Stimulated activated naive CD8-positive, alpha-beta T cell treated with anti-CD3 and anti-CD28 coated beads, Interleukin-15, Interleukin-2, amounts not matched to agents 100 U/mL and 50 U/mL, for 24 hours (primary cell): ENCODE results near the gene LFNG.

Source experiments
- ATAC-seq: fragments of 150-1000 bp; cut with Tn5 transposase; one replicate; pipeline ENCODE4 v1.10.0; 2021
- DNase-seq: peaks from one replicate; pipeline ENCODE4 v3.0.0; 2021

The LFNG gene

DNA sequence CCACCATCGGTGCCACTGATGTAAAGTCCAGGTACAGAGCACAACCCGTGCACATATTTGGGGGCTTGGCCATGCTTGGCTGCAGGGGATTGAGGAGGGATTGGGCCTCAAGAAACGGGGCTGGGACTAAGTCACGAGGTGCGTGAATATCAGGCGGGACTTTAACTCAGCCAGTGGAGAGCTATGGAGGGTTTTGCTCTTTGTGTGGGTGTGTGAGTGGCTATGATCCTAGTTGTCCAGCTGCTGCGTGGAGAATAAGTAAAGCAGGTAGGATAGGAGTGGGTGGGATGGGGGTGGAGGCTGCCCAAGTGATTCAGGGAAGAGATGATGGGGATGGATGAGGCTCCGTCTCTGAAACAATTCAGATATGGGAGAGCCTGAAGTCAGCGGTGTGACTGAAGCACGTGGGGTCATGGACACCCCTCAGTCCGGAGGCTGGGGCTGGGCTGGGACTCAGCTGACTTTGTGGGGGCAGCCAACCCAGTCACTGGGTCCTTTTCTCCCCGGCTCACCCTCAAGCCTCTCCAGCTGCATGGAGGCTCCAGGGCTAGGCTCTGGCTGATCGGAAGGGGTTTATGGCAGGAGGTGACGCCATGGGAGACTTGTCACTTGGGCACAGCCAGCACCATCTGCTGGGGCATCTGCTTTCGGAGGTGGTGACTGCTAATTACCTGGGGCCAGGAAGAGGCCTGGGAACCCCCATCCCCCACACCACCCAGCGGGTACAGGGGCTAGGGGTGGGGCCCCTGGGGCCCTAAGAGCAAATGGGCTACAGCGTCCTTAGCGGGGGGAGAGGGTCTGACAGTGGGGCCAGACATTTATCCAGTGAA lies 1.7 kb upstream of the LFNG start:
- DNase-seq: no peak
- ATAC-seq: no peak

DNA sequence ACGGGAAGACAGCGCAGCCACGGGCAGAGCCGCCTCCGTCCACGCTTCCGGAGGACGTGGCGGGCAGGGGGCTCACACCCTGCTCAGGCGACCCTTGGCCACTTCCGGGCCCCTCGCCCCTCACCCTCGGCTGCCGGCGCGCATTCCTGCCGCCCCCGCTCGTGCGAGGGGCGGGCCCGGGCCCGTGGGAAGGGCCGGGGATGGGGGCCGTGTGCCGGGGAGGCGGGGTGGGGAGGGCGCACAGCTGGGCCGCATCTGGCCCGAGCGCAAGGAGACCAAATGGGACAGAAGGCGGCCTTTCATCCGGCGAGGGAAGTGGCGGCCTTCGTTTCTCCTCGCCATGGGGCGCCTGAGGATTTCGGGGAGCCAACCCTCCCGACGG lies 846 bp upstream of the LFNG start:
- DNase-seq (no peak), ATAC-seq (no peak)

DNA sequence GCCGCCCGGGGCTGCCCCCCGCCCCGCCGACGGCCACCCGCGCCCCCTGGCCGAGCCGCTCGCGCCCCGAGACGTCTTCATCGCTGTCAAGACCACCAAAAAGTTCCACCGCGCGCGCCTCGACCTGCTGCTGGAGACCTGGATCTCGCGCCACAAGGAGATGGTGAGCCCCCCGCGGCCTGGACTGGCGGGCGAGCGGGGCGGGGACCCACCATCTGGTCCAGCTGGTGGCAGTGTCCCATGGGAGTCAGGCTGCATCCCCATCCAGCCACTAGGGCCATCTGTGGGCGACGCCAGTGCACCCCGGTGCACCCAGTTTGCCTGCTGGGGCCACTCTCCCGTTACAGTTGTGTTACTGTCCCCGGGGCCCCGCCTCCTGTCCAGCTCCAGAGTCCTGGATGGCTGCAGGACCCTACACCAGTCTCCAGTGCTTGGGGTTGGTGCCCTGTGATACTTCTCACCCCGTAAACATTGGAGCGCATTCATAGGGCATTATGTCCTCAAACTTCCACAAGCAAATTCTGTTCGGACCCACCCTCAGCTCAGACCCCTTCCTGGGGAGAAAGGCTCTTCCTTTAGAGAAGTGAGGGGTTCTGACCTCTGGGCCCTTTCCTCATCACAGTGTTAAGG lies 672 bp downstream of the LFNG start:
- DNase-seq (peak; percentile 47), ATAC-seq (no peak)

- DNase-seq: no peak
Observed at GRCh38 chr7:2520761-2521290, 1.3 kb downstream of the LFNG start.

DNA sequence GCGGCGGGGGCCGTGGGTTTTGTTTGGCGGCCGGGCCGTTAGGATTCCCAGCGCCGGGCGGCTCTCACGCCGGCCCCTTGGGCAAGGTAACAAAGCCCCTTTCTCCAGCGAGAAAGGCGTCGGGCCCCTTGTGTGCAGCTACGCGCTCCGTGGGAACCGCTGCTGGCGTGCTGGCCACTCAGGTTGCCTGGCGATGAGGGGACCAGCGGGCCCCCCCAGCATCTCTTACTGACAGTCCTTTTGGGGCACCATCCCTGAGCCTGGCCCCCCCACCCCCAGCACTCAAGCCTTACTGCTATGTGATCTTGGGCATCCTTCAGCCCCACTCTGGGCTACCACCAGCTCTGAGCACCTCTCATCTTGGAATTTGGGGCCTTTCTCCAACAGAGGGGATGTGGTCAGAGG lies 1.8 kb downstream of the LFNG start:
- ATAC-seq (no peak), DNase-seq (no peak)

More at GRCh38 chr7:2520761-2521290, 1.3 kb downstream of the LFNG start:
- no peak for ATAC-seq

GRCh38 chr7:2521952-2522591 lies 2.5 kb downstream of the LFNG start:
- peak; percentile 85 for DNase-seq
- ATAC-seq: peak; percentile 67

GRCh38 chr7:2522780-2523433 lies 3.3 kb downstream of the LFNG start:
- DNase-seq (peak; percentile 56), ATAC-seq (no peak)

- ATAC-seq: no peak
- no peak for DNase-seq
Observed at GRCh38 chr7:2523461-2523936, 3.9 kb downstream of the LFNG start.

DNA sequence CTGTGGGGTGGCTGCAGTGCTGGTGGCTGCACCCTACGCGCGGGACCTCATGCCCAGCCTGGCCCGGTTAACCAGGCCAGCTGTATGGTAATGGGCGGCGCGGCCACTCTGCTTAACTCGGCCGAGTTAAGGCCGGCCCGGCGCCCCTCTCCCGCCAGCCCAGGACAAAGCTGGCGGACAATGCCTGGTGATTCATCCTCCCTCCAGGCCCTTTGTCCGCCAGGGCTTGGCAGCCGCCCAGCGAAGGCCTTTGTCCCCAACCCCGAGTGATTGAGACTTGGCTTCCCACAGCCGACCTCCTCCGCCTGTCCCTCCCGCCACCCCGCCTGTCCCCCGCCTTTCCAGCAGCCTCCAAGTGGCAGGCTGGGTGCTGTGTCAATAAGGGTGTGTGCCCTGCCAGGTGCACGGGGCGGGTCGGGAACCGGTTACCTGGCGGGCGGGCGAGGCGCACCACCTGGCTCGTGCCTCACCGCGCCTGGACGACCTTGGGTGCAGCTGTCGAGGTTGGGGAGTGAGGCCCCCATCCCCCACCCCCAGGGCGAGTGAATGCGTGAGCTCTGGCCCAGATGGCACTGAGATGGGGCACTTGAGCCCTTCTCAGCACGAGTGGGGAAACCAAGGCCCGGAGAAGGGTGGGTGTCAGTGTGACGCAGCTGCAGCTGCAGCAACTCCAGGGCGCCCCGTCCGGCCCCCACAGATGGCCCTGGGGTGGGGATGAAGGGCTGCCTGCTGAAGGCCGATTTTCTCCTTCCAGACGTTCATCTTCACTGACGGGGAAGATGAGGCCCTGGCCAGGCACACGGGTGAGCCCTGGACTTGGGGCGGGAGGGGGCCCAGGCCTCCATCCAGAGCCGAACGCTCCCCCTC lies 4.6 kb downstream of the LFNG start:
- no peak for ATAC-seq
- DNase-seq: no peak

GRCh38 chr7:2524808-2525657 lies 5.5 kb downstream of the LFNG start:
- ATAC-seq (no peak), DNase-seq (no peak)

DNA sequence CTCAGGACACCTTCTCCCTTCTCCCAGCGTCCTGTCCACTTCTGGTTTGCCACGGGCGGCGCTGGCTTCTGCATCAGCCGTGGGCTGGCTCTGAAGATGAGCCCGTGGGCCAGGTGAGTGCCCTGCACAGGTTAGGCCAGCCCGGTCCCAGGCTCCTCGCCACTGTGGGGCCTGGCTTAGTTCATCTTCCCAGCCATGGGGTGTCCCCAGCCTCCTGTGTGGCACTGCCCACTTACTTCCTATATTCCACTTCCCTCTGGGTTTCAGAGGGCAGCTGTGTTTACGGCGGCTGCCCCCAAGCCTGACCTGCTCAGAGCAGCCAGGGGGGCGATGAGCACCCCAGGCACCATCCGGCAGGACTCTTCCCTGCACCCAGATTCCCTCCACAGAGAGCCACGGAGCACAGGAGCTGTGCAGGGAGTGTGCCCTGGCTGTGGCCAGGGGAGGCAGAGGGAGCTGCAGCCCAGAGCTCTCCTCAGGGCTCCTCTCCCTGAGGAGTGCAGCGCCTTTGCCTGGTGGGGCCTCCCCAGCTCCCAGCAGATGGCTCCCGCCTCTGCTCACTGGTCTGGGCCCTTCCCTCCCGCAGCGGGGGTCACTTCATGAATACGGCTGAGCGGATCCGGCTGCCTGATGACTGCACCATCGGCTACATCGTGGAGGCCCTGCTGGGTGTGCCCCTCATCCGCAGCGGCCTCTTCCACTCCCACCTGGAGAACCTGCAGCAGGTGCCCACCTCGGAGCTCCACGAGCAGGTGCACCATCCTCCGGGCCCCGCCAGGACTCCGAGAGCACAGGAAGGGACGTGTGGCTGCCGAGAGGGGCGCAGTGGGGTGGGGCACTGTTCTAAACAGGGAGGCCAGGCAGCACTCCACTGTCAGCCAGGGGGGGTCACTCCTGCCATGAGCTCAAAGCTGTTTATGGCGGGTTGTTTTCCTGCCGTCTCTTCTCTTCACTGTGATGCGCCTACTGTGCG lies 6.4 kb downstream of the LFNG start:
- DNase-seq (peak; percentile 9), ATAC-seq (no peak)

- peak; percentile 7 for DNase-seq
- ATAC-seq: no peak
Observed at GRCh38 chr7:2526659-2527504, 7.3 kb downstream of the LFNG start.

- DNase-seq: peak; percentile 58
- ATAC-seq: no peak
Observed at GRCh38 chr7:2527505-2528467, 8.2 kb downstream of the LFNG start.

- ATAC-seq: no peak
- no peak for DNase-seq
Observed at GRCh38 chr7:2528481-2529095, 9.0 kb downstream of the LFNG start.

GRCh38 chr7:2529161-2530070 lies 9.8 kb downstream of the LFNG start:
- peak; percentile 62 for ATAC-seq
- DNase-seq: peak; percentile 74
